Lung (tissue), 12 donors: ENCODE measurements around the gene EDAR. TPM values are rescaled to one million over a fixed set of nuclear protein-coding genes. Genes with fewer than 3 reads are reported as not detected.

Experiments used
- ATAC-seq: fragments of 200-7000 bp; cut with Tn5 transposase; one replicate; pipeline ENCODE4 v1.9.1; 2020; ENCODE audit warnings: moderate number of reproducible peaks; ENCODE audit not compliant: insufficient read depth, low FRiP score
- DNase-seq, 3 donors: peaks; one replicate each; pipeline ENCODE4 v3.0.0-alpha.2; 2013 to 2017
- H3K27ac ChIP-seq, 2 donors: one replicate each; pipeline ENCODE4 v1.5.1; 2013; ENCODE audit warnings: mild to moderate bottlenecking in 2 of 2, moderate library complexity in 2 of 2, control low read depth in 1 of 2, inconsistent platforms in 1 of 2, low read depth in 1 of 2, low read length in 1 of 2
- H3K27me3 ChIP-seq, 3 donors: one replicate each; pipeline ENCODE4 v1.5.1; 2013; ENCODE audit warnings: low read length in 2 of 3; ENCODE audit not compliant: control insufficient read depth in 3 of 3, insufficient read depth in 3 of 3
- H3K36me3 ChIP-seq, 4 donors: one replicate each; pipeline ENCODE4 v1.5.1; 2013; ENCODE audit warnings: low read length in 4 of 4, mild to moderate bottlenecking in 1 of 4, moderate library complexity in 1 of 4; ENCODE audit not compliant: control insufficient read depth in 4 of 4, insufficient read depth in 4 of 4
- H3K4me1 ChIP-seq, 5 donors: one replicate each; pipeline ENCODE4 v1.5.1; 2013; ENCODE audit warnings: low read length in 5 of 5, mild to moderate bottlenecking in 2 of 5, moderate library complexity in 1 of 5; ENCODE audit not compliant: control insufficient read depth in 5 of 5, insufficient read depth in 5 of 5
- H3K4me3 ChIP-seq: one replicate; pipeline ENCODE4 v1.5.1; 2013; ENCODE audit warnings: mild to moderate bottlenecking, control low read depth, moderate library complexity
- H3K9ac ChIP-seq, 2 donors: one replicate each; pipeline ENCODE4 v1.5.1; 2013; ENCODE audit warnings: low read length in 2 of 2, control low read depth in 1 of 2; ENCODE audit not compliant: insufficient read depth in 1 of 2
- H3K9me3 ChIP-seq, 4 donors: one replicate each; pipeline ENCODE4 v1.5.1; 2013; ENCODE audit warnings: low read length in 3 of 4, mild to moderate bottlenecking in 1 of 4, moderate library complexity in 1 of 4; ENCODE audit not compliant: control insufficient read depth in 4 of 4, insufficient read depth in 3 of 4
- WGBS, 2 donors: extraction: QIAGEN DNeasy Blood & Tissue Kit; methylation state at CpG; one replicate each; pipeline ENCODE4 v1.1.7; 2013; 5-methylcytosine and 5-hydroxymethylcytosine counted together
- polyA plus RNA-seq, 2 donors: library from polyadenylated mRNA; stranded (reverse); fragments of 200-250 nt; gene quantifications; one replicate each; pipeline ENCODE4 v1.2.1, GENCODE V29; 2013
- total RNA-seq, 2 donors: library from RNA; depleted of rRNA in 1 of 2; stranded (reverse); fragments of >200 nt in 1 of 2; gene quantifications; one replicate each; pipeline ENCODE4 v1.2.1, GENCODE V29; 2014 to 2021
- TF ChIP-seq, protein P1 (sequence below): IDR thresholded peaks from 2 replicates; pipeline ENCODE4 v1.5.1; 2012; ENCODE audit warnings: mild to moderate bottlenecking; ENCODE audit errors: control extremely low read depth, extremely low read depth
- donor health status: control.
- donor health status: control.
- donor health status: Bipolar disorder and iron deficiency.
- donor health status: healthy.
- donor health status: DM: yes; HTN: yes; CAD: no.

EDAR gene
- total and polyA plus RNA-seq, 4 donors, result 0.02 to 0.37 (median 0.10) TPM; not detected in 1

DNA sequence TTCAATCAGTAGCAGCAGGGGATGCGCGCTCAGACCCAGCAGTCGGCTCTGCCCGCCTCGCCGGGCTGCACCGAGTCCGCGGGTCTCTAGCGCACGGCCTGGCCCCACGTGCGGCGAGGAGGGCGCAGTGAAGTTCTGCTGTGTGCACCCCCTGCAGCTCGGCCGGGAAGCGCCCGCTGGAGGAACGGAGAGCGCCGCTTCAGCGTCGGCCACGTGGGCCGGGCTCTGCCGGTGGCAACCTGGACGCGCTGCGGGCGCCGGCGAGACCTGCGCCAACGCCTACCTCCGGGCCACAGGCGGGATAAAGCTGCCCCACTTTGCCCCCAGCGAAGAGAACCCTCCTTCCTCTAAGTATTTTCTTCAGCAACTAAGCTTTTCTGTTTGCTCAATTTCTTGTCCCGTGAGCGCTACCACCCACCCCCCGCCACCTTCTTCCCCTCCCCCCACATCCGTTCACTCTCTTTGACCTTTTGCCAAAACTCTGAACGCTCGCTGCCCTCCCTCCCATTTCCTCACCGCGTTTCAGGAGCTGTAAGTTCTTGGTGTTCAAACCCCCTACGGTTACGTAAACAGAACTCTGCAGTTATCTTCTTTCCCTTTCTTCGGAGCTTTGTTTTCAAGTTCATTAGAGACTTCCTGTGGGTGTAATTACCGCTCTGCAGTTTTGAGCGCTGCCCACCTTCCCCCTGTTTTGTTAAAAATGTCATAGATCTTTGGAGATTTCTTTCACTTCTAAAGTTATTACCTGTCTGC lies 42.6 kb upstream of the EDAR start:
- peak overlapping the region; percentile 12 for H3K4me3 ChIP-seq
- peaks cover 0 to 26% (median 5%) of the 10 kb centered on the region in 5 donors for H3K4me1 ChIP-seq
- no peaks in the 10 kb centered on the region for H3K36me3 ChIP-seq
- peak; percentile 72 for ATAC-seq
- H3K9me3 ChIP-seq, result no peaks in the 10 kb centered on the region
- TF ChIP-seq, protein P1, sequence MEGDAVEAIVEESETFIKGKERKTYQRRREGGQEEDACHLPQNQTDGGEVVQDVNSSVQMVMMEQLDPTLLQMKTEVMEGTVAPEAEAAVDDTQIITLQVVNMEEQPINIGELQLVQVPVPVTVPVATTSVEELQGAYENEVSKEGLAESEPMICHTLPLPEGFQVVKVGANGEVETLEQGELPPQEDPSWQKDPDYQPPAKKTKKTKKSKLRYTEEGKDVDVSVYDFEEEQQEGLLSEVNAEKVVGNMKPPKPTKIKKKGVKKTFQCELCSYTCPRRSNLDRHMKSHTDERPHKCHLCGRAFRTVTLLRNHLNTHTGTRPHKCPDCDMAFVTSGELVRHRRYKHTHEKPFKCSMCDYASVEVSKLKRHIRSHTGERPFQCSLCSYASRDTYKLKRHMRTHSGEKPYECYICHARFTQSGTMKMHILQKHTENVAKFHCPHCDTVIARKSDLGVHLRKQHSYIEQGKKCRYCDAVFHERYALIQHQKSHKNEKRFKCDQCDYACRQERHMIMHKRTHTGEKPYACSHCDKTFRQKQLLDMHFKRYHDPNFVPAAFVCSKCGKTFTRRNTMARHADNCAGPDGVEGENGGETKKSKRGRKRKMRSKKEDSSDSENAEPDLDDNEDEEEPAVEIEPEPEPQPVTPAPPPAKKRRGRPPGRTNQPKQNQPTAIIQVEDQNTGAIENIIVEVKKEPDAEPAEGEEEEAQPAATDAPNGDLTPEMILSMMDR, result no peak
- peak; percentile 67 to 87 (median 81) for DNase-seq
- 1% methylated on average over 51 of the region's 51 CpGs for WGBS, 2 donors
- no peaks in the 10 kb centered on the region for H3K27me3 ChIP-seq
- H3K9ac ChIP-seq, result peak overlapping the region; percentile 12 to 72
- peak overlapping the region in 1 of 2 donors; percentile 43 for H3K27ac ChIP-seq

DNA sequence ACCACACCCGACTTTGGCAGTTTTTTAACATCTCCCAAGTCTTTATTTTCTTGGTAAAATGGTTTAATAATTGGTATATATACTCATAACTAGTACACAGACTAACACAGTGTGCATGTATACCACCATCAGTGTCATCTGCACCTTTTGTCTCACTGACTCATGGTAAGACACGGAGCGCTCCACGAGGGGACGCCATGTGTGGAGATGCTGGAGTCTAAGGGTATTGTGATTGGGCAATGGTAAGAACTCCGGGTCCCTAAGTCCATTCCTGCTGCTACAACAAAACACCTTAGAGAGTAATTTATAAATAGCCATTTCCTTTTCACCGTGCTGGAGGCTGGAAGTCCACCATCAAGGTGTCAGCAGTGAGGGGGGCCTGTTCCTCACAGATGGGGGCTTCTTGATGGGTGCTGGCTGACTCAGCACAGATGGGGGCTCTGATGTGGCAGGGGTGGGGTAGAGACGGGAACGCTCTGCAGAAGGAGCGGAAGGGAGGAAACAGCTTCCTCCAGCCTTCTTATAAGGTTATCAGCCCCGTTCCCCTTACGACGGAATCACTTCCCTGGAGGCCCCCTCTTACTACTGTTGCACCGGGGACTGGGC lies 42.0 kb upstream of the EDAR start:
- ATAC-seq, result no peak
- peak overlapping the region in 1 of 2 donors; percentile 43 for H3K27ac ChIP-seq
- WGBS, 2 donors, result 37 to 46% methylated on average over 14 of the region's 14 CpGs
- no peak for DNase-seq
- H3K36me3 ChIP-seq, result no peaks in the 10 kb centered on the region
- H3K27me3 ChIP-seq, result no peaks in the 10 kb centered on the region
- no peak overlapping the region for H3K9ac ChIP-seq
- no peak overlapping the region for H3K4me3 ChIP-seq
- H3K4me1 ChIP-seq, result peaks cover 0 to 26% (median 5%) of the 10 kb centered on the region in 5 donors
- TF ChIP-seq, protein P1, result no peak
- no peaks in the 10 kb centered on the region for H3K9me3 ChIP-seq

DNA sequence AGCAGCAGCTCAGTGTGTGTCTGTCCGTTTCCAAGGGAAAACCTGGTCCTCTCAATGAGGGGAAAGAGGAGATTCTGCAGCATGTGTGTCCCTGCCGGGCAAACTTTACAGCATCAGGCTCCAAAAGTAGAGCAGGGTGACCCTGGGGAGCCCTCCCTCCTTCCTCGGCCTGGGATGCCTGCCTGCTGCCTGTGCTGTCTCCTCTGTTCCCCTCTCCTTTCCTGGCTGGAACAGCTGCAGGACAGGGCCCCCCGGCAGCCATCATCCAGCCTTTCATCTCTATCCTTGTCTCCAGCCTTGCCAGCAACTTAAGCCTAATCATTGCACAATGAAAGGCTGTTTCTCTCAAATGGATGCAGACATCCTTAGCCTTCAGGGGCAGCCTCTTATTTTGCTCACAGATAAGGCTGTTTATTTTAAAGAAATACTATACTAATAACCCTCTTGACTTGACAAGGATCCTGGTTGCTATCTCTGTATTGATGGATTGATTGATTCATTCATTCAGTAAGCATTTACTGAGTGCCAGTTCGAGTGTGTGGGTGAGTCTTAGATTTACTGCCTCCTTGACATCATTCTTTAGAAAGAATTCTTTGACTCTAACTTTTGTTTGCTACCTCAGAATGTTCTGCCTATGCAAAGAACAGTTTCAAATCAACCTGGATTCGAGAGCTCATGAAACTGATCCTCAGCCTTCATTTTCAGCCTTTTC lies 40.6 kb upstream of the EDAR start:
- Histone ChIP-seq H3K27ac (no peak overlapping the region), H3K27me3 (no peaks in the 10 kb centered on the region), H3K4me1 (peaks cover 0 to 26% (median 5%) of the 10 kb centered on the region in 5 donors), H3K4me3 (no peak overlapping the region), H3K9ac (no peak overlapping the region), H3K36me3 (no peaks in the 10 kb centered on the region), H3K9me3 (no peaks in the 10 kb centered on the region)
- TF ChIP-seq, protein P1, result no peak
- ATAC-seq (no peak), DNase-seq (peak; percentile 57 to 77 (median 73))
- WGBS, 2 donors, result 83 to 86% methylated on average over 6 of the region's 6 CpGs
